GM18517 (cell line): ENCODE results near the gene ST3GAL5.

Source experiments
- ATAC-seq: cut with Tn5 transposase; IDR thresholded peaks from one replicate; pipeline ENCODE4 v1.9.1; 2021; ENCODE audit warnings: mild to moderate bottlenecking, moderate library complexity; ENCODE audit not compliant: unreplicated experiment

ST3GAL5 gene

DNA sequence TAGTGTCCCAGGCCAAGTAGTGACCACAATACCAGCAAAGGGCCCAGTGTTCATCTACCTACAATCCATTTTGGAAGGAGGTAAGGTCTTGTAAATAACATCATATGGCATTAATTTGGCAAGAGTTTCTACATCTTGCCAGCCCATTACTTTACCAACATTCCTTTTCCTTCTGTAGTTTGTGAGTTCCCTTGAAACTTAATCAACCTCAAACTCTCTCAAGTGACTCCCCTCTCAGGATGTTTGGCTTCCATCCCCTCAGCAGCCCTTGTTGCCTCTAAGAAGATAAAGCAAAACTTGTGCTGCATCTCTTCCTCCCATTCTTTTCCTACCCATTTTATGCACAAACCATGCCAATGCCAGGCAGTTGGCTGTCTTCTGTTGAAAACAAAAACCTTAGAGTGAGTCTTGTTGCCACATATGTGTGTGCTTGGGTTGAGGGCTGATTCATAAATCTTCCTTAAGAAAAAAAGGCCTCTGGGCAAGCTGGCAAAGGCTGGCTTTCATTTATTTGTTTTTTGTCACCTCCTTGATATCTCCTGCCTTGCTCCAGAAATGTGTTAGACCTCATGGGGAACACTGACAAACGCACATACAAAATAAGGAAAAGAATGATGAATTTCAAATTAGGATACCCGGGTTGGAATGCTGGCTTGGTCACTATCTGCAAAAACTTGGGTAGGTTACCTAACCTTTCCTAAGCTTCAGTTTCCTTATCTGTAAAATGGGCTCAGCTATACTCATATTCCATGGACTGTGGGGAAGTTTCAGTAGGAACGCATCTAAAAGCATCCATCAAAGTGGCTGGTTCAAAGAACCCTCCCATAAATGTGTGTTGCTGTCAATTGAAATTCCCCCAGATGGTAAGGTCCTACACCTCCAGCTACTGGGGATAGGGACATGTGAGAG, 29.4 kb upstream of the ST3GAL5 start:
- no peak for ATAC-seq

DNA sequence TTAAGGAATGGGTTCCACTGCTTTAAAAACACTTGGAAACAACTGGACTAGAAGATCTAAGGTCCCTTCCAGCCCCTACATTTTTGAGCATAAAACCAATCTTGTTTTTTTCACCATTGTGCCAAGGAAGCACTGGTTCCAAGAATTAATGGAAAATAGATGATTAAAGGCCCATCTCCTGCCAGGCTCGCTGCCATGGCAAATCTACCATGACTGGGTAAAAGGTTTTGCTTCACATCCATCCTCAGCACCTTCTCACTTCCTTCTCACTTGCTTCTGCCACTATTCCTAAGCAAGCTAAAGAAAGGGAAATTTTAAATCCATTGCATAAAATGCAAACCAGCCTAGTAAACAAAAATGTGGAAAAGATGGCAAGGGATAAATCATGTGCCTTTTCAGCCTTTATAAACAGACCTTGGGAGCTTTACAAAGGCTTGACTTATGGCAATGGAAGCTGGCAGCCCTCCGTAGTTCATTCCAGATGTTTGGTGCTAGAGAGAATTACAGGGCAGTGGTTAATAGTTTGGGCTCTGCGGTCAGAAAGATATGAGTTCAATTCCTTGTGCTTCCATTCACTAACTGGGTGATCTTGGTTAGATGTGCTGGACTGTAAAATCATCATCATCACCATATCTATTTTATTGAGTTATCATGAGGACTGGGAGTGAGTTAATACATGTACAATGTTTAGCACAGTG, 27.0 kb upstream of the ST3GAL5 start:
- no peak for ATAC-seq

DNA sequence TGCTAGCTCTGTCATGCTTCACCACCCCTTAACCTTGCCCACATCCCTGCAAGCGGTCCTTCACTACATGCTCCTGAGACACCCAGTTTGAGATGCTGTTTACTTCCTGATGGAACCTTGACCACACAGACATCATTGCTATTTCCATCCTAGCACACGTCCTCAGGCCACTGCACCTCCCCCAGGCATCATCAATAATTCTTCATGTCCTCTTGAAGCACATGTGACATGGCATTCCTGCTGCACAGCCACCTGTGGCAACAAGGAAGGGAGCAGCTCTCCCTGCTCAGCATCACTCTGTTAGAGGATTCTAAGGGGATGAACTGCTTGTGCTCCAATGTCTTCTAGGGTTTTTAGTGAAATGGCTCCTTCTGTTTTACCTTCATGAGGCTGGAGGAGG, 26.1 kb upstream of the ST3GAL5 start:
- no peak for ATAC-seq

DNA sequence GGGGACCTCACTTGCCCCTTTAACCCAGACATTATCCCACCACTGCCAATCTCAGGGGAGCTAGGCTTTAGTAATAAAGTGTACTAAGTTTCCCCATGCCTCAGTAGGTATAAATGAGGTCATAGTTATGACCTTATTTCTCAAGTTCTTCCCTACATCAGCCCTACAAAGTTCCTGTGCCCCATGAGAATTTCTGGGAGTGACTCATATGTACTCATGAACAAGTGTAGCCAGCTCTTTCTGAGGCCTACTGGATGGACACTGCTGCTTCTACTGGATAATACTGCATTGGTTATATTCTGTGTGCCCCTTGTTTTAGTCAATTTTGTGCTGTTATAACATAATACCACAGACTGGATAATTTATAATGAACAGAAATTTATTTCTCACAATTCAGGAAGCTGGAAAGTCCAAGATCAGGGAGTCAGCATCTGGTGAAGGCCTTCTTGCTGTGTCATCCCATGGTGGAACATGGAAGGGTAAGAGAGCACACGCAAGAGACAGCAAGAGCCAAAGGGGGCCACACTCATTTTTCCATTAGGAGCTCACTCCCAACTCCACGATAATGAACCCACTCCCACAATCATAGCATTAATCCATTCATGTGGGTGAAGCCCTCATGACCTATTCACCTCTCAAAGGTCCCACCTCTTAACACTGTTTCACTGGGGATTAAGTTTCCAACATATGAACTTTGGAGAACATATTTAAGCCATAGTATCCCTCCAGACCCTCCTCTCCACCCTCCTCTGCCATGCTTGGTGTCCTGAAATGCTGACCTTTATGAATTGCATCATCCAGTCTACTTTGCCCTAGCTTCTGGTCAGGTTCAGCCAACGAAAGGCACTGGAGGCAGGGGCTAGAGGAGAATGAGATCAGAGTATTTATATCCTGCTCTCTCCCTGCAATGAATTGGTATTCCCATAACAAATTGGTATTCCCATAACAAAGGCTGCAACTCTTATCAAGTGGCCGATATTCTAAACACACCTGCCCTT, 25.4 kb upstream of the ST3GAL5 start:
- ATAC-seq: no peak

DNA sequence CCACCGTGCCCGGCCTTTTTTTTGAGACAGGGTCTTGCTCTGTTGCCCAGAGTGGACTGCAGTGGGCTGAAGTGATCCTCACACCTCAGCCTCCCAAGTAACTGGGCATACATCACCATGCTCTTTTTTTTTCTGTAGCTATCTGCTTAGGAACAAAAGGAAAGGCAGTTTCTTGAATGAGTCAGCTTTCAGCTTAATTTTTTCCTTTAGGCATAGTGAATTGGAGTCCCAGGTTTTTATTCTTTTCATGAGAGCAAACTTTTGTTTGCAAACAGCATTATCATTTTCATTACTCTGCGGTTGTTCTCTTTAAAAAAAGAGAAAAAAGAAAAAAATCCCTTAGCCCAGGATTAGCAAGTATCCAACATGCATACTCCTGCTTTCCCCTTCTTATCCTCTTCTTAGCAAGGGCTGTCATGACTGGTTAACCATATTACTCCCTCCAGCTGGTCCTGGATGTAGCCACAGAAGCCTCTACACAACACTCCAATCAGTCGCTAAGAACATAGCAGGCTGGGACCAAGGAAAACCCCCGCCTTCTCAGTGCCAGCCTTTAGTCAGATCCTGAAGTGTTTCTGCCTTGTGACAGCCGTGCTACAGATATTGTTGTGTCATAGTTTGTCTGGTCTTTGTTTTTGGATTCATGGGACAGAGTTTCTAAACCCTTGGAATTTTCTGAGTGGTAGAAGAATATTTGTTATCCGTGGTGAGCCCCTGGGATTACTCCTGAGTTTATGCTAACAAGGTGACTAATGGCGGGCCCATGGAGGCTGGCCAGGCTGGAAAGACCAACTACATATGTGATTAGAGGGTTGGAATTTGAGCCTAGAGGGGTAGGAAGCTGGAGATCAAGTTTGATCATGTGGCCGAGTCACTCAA, 23.3 kb upstream of the ST3GAL5 start:
- no peak for ATAC-seq

DNA sequence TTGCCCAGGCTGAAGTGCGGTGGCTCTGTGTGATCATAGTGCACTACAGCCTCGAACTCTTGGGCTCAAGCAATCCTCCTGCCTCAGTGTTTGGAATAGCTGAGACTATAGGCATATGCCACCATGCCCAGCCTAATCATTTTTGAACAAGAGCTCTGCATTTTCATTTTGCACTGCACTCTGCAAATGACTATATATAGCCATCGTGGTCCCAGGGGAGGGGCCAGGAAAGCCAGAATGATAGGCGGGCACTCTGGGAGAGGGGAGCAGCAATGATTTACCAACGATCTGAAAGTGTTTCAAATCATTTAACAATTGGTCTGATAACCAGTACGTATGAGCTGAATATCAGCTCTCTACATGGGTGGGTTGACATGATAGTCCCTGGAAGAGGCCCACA, 22.3 kb upstream of the ST3GAL5 start:
- no peak for ATAC-seq

DNA sequence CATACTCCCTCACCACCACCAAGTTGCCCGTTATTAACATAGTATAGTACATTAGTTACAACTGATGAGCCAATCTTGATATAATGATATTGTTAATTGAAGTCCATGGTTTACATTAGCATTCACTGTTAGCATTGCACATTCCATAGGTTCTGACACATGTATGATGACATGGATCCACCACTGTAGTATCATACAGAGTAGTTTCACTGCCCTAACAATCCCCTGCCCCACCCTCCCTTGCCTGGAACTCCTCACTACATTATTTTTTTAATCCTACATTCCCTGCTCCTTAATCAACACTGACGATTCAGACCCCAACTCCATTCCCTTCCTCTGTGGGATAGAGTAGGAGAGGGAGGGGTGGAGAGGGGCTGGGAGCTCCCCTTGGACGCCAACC, 20.2 kb upstream of the ST3GAL5 start:
- no peak for ATAC-seq

DNA sequence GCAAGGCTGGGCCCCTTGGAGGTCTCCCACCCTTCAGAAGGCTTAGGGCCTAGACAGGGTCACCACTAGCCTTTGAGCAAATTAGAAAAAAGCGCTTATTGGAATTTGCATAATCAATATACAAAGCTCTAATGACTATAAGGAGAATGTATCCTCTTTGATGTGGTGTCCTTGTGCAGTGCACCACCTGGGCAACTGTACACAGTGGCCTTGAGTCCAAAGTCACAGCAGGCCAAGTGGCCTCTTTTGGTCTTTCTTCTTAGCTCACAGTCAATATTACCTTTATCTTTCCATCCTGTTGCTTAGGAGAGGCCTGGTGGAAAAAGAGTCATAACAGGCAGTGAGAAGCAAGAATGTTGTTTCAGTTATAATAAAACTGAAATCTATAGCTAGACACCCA, 19.7 kb upstream of the ST3GAL5 start:
- ATAC-seq: no peak

DNA sequence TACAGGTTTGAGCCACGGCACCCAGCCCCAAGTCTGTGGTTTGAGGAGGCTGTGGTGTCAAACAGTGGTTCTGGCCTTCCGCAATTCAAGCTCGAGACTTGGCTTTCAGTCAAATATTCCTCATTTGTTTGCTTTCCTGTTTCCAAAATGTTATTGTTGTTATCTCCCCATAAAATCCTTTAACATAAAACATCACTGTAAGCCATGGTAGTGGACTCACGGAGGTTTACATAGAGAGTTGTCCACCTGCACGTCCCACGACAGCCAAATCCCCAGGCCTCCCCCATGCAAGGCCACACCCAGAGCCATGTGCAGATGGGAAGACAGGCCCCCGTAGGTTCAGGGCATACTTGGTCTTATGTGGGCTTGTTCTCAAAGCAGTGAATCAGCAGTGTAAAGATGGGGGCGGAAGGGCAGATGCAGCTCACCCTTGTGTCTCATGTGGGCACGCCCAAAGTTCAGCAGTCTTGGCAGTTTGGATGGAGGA, 18.9 kb upstream of the ST3GAL5 start:
- no peak for ATAC-seq

DNA sequence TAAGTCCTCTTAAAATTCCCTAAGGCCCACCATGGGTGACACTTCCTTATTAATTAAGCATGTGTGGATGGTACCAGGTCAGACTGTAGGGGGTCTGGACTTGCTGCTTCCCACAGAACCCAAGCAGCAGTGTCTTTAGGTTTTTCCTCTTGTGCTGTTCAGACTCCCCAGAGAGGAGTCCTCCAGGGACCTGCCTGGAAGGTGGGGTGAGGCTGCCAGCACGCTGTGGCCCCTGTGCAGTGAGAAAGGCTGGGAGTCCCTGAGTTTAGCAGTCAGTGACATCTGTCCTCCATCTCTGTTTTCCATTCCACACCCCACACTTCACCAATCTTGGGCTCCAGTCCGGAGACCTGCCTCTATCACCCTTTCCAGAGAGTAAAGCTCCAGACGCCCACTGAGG, 18.0 kb upstream of the ST3GAL5 start:
- ATAC-seq: no peak

DNA sequence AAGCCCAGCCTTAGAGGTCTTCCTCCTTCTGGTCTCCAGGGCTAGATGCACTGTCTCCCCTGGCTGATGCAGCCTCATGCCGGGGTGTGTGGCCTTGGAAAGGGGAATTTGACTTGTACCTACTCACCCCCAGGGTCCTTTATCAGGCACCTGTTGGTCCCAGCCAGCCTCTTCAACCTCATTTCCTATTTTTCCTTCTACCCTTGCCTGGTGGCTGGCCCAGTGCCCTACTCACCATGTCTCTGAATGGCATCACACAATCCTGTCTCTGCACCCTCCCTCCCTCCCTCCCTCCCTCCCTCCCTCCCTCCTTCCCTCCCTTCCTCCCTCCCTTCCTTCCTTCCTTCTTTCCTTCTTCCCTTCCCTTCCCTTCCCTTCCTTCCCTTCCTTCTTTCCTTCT, 17.1 kb upstream of the ST3GAL5 start:
- no peak for ATAC-seq

DNA sequence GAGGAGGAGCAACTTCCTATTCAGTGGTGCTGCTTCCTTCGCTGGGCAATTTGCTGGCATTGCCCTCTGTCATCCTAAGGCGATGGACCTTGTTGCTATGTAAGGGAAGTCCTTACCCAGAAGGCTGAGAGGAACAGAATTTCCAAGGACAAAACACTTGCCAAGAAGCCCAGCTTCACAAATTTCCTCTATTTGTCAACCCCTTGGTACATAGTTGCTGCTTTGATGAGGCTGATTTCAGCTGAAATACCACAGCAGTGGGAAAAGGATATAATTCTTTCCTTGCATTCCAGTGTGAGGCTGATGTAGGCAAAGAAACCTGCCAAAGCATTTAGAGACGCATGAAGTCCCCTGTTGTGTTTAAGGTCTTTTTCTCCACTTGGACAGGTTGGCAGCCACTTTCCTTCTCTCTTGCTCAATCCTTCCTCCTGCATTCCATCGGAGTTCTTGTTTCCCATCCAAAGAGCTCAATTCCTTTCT, 16.4 kb upstream of the ST3GAL5 start:
- ATAC-seq: no peak

DNA sequence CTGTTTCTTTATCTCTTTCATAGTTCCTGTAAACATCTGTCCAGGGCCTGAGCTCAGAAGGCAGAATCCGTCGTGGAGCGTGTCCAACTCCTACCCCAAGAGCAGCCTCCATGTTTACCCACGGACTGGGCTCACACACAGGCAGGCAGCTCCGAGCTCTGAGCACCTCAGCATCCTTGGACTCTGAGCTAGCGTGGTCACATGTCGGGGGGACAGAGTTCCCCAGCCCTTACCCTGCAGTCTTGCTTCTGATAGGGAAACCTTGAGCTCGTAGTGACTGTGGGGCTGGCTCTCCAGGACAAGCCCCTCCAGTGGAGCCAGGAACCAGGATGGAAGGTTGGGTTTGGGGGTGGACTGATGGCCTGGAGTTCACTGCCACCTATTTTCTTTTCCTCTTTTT, 15.1 kb upstream of the ST3GAL5 start:
- ATAC-seq: no peak

DNA sequence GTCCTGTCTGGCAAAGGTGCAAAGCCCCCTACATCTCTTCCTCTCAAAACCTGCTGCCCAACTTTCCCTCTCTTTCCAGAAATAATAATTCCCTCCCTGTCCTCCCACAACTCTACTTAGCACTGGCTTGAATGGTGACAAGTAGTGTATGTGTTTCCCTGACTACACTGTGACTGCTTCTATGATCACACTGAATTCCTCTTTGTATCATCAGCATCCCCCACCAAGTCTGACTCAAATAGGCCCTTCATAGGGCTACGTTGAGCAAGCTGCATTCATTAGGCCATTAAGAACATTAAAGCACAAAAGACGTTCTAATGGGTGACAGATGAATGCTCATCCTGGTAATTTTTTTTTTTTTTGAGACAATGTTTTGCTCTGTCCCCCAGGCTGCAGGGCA, 13.7 kb upstream of the ST3GAL5 start:
- ATAC-seq: no peak

DNA sequence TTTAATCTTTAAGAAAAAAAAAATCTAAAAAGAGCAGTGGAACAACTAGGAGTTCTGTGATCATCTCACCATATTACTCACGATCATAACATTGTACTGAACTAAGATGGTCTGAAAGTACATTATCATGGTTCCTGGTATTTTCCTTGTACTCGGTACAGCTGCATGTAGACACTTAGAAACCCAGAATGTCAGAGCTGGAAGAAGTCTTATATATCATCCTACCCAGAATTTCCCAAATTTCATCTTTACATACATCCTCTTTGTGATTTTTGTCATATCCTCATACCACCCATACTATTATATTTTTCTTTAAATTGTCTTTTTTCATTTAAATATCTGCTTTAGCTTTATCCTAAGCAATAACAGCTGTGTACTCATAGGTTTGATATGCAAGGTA, 12.4 kb upstream of the ST3GAL5 start:
- ATAC-seq: no peak

DNA sequence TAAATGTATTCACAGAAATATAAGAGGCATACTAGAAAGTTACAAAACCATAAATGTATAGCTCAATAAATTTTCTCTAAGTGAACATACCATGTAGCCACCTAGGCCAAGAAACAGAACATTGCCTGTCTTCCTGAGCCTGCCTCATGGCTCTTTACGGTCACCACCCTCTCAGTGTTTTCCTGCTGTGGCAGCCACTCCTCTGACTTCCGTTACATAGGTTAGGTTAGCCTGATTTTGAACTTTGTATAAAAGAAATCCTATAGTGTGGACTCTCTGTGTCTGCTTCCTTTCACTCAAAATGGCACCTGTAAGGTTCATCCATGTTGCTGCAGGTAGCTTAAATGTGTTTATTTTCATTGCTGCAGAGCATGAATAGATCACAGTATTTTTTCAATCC, 11.6 kb upstream of the ST3GAL5 start:
- no peak for ATAC-seq

DNA sequence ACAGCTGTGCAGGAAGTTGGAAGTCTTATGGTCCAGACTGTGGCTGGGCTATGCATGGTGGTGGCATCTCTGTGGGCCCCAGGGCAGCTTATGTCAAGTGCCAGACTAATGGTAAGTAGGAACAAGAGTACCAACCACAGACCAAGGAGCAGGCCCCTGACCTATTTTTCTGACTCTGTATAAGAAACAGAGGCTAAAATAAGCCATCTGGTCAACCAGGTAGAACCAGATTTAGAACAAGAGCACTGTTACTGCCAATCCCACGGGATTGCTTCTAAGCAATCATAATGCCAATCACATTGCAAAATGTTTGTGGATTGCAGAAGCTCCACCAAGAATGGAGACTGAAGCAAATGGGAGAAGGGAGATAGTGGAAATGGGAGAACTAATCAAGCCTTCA, 11.1 kb upstream of the ST3GAL5 start:
- ATAC-seq: no peak

DNA sequence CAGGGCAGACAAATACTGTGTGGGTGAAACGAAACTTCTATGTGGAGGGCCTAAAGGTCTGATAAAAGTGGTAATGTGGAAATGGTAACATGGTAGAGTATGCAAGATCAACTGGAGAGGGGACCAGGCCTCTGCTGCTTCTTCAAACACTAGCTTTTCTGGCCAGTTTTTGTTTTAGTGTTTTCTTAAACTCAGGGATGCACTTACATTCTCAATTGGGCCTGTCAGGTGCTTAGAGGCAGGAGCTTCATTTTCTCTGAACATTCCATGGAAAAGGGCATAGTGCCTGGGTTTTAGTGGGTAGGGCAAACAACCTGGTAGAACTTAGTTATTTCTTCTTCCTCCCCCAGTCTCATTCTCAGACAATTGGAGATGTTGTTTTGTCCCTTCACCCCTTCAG, 10.5 kb upstream of the ST3GAL5 start:
- ATAC-seq: no peak

DNA sequence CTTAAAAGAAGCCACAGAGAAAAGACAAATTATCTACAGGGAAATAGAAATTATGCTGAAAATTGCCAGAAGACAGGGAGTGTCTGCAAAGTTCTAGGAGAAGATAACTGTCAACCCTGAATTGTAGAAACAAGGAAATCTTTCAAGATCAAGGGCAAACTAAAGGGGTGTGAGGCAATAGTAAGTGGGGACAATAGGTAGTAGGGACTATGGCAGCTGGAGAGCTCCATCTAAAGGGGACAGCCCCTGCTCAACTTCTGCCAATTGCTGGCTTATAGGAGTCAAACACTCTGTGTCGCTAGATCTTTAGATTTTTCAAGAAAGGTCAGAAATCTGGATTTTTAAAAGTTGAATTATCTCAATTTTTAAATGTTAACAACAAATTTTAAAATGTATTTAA, 10.1 kb upstream of the ST3GAL5 start:
- ATAC-seq: no peak
